SH-SY5Y (cell line): Measurements from ENCODE around the gene OR9A2.

ENCODE experiments used
- GATA2 ChIP-seq: IDR thresholded peaks from 2 replicates; pipeline ENCODE4 v1.6.1; 2011; ENCODE audit warnings: mild to moderate bottlenecking, low read depth, low read length
- GATA3 ChIP-seq: IDR thresholded peaks from 2 replicates; pipeline ENCODE4 v1.6.1; 2011; ENCODE audit warnings: low read depth, mild to moderate bottlenecking, low read length, moderate library complexity

DNA sequence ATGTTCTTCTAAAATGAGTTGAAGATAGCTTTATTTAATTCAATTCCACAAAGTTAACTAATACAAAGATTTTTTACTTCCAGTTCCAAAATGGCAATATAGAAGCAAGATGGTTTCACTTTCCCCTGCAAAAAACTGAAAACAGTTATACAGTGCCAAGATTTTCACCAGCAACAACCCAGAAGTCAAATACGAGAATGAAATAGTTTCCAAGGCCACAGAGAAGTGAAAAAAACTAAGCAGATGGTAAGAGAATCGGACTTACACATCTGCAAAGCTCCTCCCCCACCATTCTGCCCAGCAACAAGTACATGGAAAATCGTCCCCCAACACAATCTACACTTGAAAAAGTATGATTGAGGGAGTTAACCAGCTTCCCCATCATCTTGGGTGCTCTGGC lies 34.5 kb downstream of the OR9A2 start:
- TF ChIP-seq GATA2 (no peak), GATA3 (no peak)
